GM12878 (cell line): ENCODE measurements around the gene STEAP2. TPM values are rescaled to one million over a fixed set of nuclear protein-coding genes. Genes with fewer than 3 reads are reported as not detected.

ENCODE experiments used
- ATAC-seq: fragments of 200-7000 bp; cut with Tn5 transposase; 3 replicates; pipeline ENCODE4 v1.9.1; 2020; ENCODE audit warnings: mild to moderate bottlenecking, moderate library complexity
- BruUV-seq: library from RNA; stranded (reverse); fragments of 400-500 nt; replicated peaks from 2 replicates; lab custom pipeline; 2021; lab: Mats Ljungman, UMichigan
- CTCF ChIA-PET: fragments of 300-600 bp; sonication (Branson Sonifier 250); formaldehyde crosslinking; extraction: SDS; loops from one replicate; lab custom pipeline; 2021; ENCODE audit warnings: inconsistent platforms; lab: Yijun Ruan, JAX
- POLR2A ChIA-PET: fragments of 350-600 bp; formaldehyde crosslinking; extraction: SDS; loops from one replicate; lab custom pipeline; 2021; ENCODE audit warnings: inconsistent platforms; lab: Charles Lee
- RAD21 ChIA-PET: fragments of 300-600 bp; sonication (Branson Sonifier 250); formaldehyde crosslinking; loops from one replicate; lab custom pipeline; 2023; ENCODE audit warnings: antibody characterized with exemption; ENCODE audit not compliant: unreplicated experiment; lab: Charles Lee
- SMC1A ChIA-PET: fragments of 300-600 bp; sonication (Branson Sonifier 250); formaldehyde crosslinking; loops from one replicate; lab custom pipeline; 2023; ENCODE audit not compliant: unreplicated experiment, uncharacterized antibody; lab: Charles Lee
- DNase-seq: peaks from one replicate; pipeline ENCODE4 v3.0.0-alpha.2; 2011; ENCODE audit warnings: low read depth, low spot score
- FAIRE-seq: peaks from 3 replicates; lab custom pipeline; 2011; peaks lifted over from hg19 to GRCh38; lab: Jason Lieb, UNC
- H2AFZ ChIP-seq: 2 replicates; pipeline ENCODE4 v1.6.0; 2011; ENCODE audit warnings: low read depth, low read length, control low read depth; ENCODE audit not compliant: control insufficient read depth
- H3K27ac ChIP-seq: 2 replicates; pipeline ENCODE4 v1.5.1; 2011; ENCODE audit warnings: control low read depth; ENCODE audit not compliant: control insufficient read depth, insufficient read depth
- H3K27me3 ChIP-seq, 2 experiments: replicated peaks in 1 of 2; 2 replicates each; pipeline versions ENCODE4 v1.6.0 to v1.6.1; 2011; ENCODE audit warnings: low read length in 1 of 2; ENCODE audit not compliant: control insufficient read depth in 2 of 2, insufficient read depth in 2 of 2
- H3K36me3 ChIP-seq, 2 experiments: 2 replicates each; pipeline ENCODE4 v1.5.1; 2011; ENCODE audit warnings: low read length in 1 of 2; ENCODE audit not compliant: control insufficient read depth in 2 of 2, insufficient read depth in 2 of 2
- H3K4me1 ChIP-seq: 2 replicates; pipeline ENCODE4 v1.6.1; 2011; ENCODE audit warnings: mild to moderate bottlenecking, low read length, moderate library complexity, mixed read lengths; ENCODE audit not compliant: control insufficient read depth, insufficient read depth
- H3K4me2 ChIP-seq: 2 replicates; pipeline ENCODE4 v1.6.0; 2011; ENCODE audit warnings: control low read depth; ENCODE audit not compliant: control insufficient read depth, insufficient read depth
- H3K4me3 ChIP-seq: fragments of 200-600 bp; sonication (generic); 2 replicates; pipeline ENCODE4 v1.5.1; 2016
- H3K79me2 ChIP-seq: 2 replicates; pipeline ENCODE4 v1.6.0; 2011; ENCODE audit warnings: low read length; ENCODE audit not compliant: control insufficient read depth, insufficient read depth
- H3K9ac ChIP-seq: 2 replicates; pipeline ENCODE4 v1.8.0; 2011; ENCODE audit warnings: low read length, control low read depth, mixed read lengths; ENCODE audit not compliant: control insufficient read depth, insufficient read depth
- H3K9me3 ChIP-seq: replicated peaks from 3 replicates; pipeline ENCODE4 v1.5.1; 2011; ENCODE audit warnings: mild to moderate bottlenecking, low read length; ENCODE audit not compliant: control insufficient read depth, insufficient read depth
- H4K20me1 ChIP-seq: 2 replicates; pipeline ENCODE4 v1.6.0; 2011; ENCODE audit not compliant: control insufficient read depth, insufficient read depth
- LARP7 ChIP-seq: fragments of 450-650 bp; IDR thresholded peaks from 2 replicates; pipeline ENCODE4 v1.6.1; 2017; ENCODE audit warnings: mild to moderate bottlenecking
- MEF2A ChIP-seq: IDR thresholded peaks from 2 replicates; pipeline ENCODE4 v1.6.1; 2011; ENCODE audit warnings: low read depth, mild to moderate bottlenecking, low read length, moderate library complexity; ENCODE audit not compliant: insufficient read depth
- WGBS: methylation state at CpG from one replicate; pipeline ENCODE4 v1.1.6; 2016; ENCODE audit warnings: low lambda C conversion rate; ENCODE audit not compliant: insufficient replicate concordance, insufficient coverage; ENCODE audit errors: missing lambda C conversion rate; 5-methylcytosine and 5-hydroxymethylcytosine counted together
- in situ Hi-C: fragments of 300-500 bp; cut with MboI; formaldehyde crosslinking; loops from 9 replicates; pipeline ENCODE4 v1.14.3; 2018; ENCODE audit warnings: mixed read lengths
- intact Hi-C: fragments of 100-400 bp; cut with micrococcal nuclease; formaldehyde crosslinking; loops from one replicate; pipeline ENCODE4 v1.14.2; 2022; ENCODE audit not compliant: unreplicated experiment
- polyA plus RNA-seq, 11 experiments: library from polyadenylated mRNA; depleted of rRNA in 4 of 11; unstranded in 6 of 11; stranded (reverse) in 5 of 11; fragments of >200 nt; fragmentation: Nextera tagmentation in 4 of 11; fragmentation: Illumina TruSeq in 1 of 11; extraction: Ambion mirVana in 4 of 11; extraction: Trizol in 1 of 11; gene quantifications; 1 replicate in 1 of 11; 2 replicates in 10 of 11; pipeline versions ENCODE4 v1.2.1 to v1.2.3, GENCODE V29; 2011 to 2016; ENCODE audit warnings: inconsistent platforms in 2 of 11, missing spikeins in 2 of 11, low read depth in 1 of 11
- total RNA-seq, 4 experiments: library from RNA; depleted of rRNA in 3 of 4; stranded (reverse); fragments of >200 nt in 3 of 4; fragmentation: Illumina TruSeq in 1 of 4; extraction: Trizol in 1 of 4; gene quantifications; 2 replicates each; pipeline versions ENCODE4 v1.2.1 to v1.2.3, GENCODE V29; 2013 to 2021
- TF ChIP-seq, protein P1 (sequence below): IDR thresholded peaks from 2 replicates; pipeline ENCODE4 v1.6.1; 2011; ENCODE audit warnings: borderline replicate concordance, low read depth, mild to moderate bottlenecking, moderate library complexity, low read length; ENCODE audit not compliant: insufficient read depth, poor library complexity, severe bottlenecking
- TF ChIP-seq, protein P2 (sequence below), 3 experiments: IDR thresholded peaks in 2 of 3; conservative IDR thresholded peaks in 1 of 3; 2 replicates each; pipeline ENCODE4 v1.5.1; 2011; ENCODE audit warnings: low read depth in 3 of 3, low read length in 3 of 3, mild to moderate bottlenecking in 3 of 3, control low read depth in 2 of 3, moderate library complexity in 2 of 3, inconsistent platforms in 1 of 3, mixed read lengths in 1 of 3; ENCODE audit not compliant: control insufficient read depth in 2 of 3, insufficient read depth in 1 of 3; ENCODE audit errors: extremely low read depth in 1 of 3

Gene STEAP2
- total and polyA plus RNA-seq, 10 of the 15 experiments (the other 5 are each of a cell fraction or from before 2014, with no cell fraction given): 0.64 to 17.6 (median 1.8) TPM

DNA sequence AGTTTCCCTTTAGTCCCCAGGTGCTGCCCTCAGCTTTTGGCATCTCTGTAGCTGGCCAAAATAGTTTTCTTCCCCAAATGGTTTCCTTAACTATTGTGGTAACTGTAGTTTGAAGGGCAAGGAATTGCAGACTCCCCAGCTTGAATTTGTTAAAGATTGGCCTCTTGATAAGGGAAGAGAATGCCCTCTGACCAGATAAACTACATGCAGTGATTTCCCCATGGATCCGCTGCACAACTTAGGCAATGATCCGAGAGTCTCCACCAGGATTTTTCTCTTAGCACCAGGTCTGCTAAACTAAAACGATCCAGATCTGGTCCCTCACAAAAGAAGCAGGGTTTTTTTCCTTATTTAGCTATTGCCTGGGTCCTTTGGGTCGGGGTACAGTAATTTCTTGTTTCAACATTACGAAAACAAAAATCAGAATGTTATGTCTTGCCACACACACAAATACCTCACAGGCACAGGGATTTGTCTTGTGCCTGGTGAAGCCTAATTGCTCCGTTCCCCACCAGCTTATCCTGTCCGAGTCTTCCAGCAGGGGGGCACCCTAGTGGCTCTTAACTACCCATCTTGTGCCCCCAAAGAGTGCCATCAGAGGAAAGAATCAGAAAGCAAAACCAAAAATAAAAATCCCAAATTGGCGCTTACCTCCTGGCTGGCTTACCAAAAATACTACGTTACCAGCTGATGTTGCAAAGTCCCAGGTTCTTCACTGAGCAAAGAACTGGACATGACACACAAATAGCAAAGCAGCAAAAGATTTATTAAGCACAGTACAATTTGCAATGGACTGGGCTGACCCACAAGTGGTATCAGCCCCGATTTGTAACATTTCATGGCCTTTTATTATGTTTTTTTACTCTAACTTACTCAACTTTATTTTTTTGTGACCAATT lies 16.4 kb upstream of the STEAP2 start:
- Histone ChIP-seq H2AFZ (peak overlapping the region; percentile 3; the same call in 1 of the 2 replicates), H3K9ac (no peak overlapping the region), H3K4me3 (no peak overlapping the region), H3K27me3 (no peaks in the 10 kb centered on the region), H3K79me2 (no peaks in the 10 kb centered on the region), H3K4me2 (no peak overlapping the region), H3K36me3 (no peaks in the 10 kb centered on the region), H3K27ac (no peak overlapping the region), H3K9me3 (peaks cover 1% of the 10 kb centered on the region; the same call in 1 of the 3 replicates), H3K4me1 (no peaks in the 10 kb centered on the region), H4K20me1 (no peaks in the 10 kb centered on the region)
- POLR2A ChIA-PET: interaction anchor here (1.1 to 2.3 kb wide), 2 partner anchors 16 to 56 kb away, joined by 4 to 11 read pairs; no protein-coding TSS in a partner anchor
- ATAC-seq (no peak), FAIRE-seq (no peak), DNase-seq (no peak)
- RAD21 ChIA-PET: interaction anchor here (2.3 kb wide), 1 partner anchor 17 kb away, joined by 6 read pairs; no protein-coding TSS in a partner anchor
- intact Hi-C loops: no loop called here
- in situ Hi-C loops: no loop called here
- no peak for TF ChIP-seq LARP7
- TF ChIP-seq, protein P1, sequence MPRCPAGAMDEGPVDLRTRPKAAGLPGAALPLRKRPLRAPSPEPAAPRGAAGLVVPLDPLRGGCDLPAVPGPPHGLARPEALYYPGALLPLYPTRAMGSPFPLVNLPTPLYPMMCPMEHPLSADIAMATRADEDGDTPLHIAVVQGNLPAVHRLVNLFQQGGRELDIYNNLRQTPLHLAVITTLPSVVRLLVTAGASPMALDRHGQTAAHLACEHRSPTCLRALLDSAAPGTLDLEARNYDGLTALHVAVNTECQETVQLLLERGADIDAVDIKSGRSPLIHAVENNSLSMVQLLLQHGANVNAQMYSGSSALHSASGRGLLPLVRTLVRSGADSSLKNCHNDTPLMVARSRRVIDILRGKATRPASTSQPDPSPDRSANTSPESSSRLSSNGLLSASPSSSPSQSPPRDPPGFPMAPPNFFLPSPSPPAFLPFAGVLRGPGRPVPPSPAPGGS: peak; percentile 77
- TF ChIP-seq, protein P2, sequence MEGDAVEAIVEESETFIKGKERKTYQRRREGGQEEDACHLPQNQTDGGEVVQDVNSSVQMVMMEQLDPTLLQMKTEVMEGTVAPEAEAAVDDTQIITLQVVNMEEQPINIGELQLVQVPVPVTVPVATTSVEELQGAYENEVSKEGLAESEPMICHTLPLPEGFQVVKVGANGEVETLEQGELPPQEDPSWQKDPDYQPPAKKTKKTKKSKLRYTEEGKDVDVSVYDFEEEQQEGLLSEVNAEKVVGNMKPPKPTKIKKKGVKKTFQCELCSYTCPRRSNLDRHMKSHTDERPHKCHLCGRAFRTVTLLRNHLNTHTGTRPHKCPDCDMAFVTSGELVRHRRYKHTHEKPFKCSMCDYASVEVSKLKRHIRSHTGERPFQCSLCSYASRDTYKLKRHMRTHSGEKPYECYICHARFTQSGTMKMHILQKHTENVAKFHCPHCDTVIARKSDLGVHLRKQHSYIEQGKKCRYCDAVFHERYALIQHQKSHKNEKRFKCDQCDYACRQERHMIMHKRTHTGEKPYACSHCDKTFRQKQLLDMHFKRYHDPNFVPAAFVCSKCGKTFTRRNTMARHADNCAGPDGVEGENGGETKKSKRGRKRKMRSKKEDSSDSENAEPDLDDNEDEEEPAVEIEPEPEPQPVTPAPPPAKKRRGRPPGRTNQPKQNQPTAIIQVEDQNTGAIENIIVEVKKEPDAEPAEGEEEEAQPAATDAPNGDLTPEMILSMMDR (IDR thresholded peaks at IDR 0.05 in 2 of 3, conservative IDR thresholded peaks at IDR 0.05 in 1 of 3; ENCODE audit: control insufficient read depth in 2 of 3, extremely low read depth in 1 of 3, insufficient read depth in 1 of 3, low read depth in 3 of 3, low read length in 3 of 3): no peak
- no peak for TF ChIP-seq MEF2A
- no TSS peak for BruUV-seq
- WGBS: 29% methylated on average over 10 of the region's 10 CpGs
- SMC1A ChIA-PET: interaction anchor here (1.1 to 3.7 kb wide), 6 partner anchors 12 to 65 kb away, joined by 3 to 21 read pairs (median 6); partner anchors contain the start of genes STEAP1 and STEAP2
- CTCF ChIA-PET: interaction anchor here (1.0 kb wide), 1 partner anchor 68 kb away, joined by 3 read pairs; no protein-coding TSS in a partner anchor
